Stimulated activated CD8-positive, alpha-beta memory T cell treated with anti-CD3 and anti-CD28 coated beads, Interleukin-2, amount 100 ng/mL, for 1 hour (primary cell): Measurements from ENCODE around the gene RTP4.

ENCODE experiments used
- DNase-seq, 2 donors: peaks; one replicate each; pipeline ENCODE4 v3.0.0-alpha.2; 2020; ENCODE audit warnings: low read depth in 2 of 2

Gene RTP4

DNA sequence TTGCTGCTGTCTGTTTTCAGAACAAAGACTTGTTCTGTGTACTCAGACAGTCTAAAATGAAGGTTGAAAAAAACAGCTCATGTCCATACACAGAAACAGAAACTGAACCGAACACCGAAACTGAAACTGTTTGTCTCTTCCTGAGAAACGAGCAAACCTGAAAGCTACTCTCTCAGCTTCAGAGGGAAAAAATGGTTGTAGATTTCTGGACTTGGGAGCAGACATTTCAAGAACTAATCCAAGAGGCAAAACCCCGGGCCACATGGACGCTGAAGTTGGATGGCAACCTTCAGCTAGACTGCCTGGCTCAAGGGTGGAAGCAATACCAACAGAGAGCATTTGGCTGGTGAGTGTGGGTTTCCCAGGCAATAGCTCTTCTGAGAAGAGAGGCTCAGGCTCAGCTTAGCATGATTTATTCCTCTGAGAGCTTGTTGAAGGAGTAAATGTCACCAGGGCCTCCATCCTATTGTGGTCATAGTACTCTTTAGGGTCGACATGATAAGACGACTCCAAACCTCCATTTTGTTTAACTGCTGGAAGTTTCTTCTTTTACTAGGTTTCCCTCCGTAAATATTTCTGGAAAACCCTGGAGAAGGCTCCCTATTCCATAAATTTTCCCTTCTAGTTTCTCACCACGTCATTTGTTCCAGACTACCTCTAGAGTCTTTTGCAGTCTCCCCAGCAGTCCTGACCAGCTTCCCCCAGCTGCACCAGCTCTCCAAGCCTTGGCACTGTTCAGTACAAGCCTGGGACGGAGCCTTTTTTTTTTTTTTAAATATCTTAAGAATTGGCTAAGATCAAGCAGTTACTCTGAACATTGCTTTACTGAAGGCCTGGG lies at the start of gene RTP4:
Gene RTP4 (plus strand): TSS at position 135 of the 838 bp plus-strand sequence. CDS start 57 bp downstream, at position 192.
- peak in 1 of 2 donors; percentile 3 for DNase-seq

GRCh38 chr3:187318819-187319616 lies 49.2 kb upstream of the RTP4 start:
- DNase-seq, result peak in 1 of 2 donors; percentile 13

- DNase-seq, result peak in 1 of 2 donors; percentile 3
Observed at GRCh38 chr3:187319699-187320302, 48.4 kb upstream of the RTP4 start.

- DNase-seq, result no peak
Observed at GRCh38 chr3:187321766-187322165, 46.4 kb upstream of the RTP4 start.

GRCh38 chr3:187322291-187322690 lies 45.9 kb upstream of the RTP4 start:
- no peak for DNase-seq

GRCh38 chr3:187323091-187323490 lies 45.1 kb upstream of the RTP4 start:
- DNase-seq, result no peak

DNA sequence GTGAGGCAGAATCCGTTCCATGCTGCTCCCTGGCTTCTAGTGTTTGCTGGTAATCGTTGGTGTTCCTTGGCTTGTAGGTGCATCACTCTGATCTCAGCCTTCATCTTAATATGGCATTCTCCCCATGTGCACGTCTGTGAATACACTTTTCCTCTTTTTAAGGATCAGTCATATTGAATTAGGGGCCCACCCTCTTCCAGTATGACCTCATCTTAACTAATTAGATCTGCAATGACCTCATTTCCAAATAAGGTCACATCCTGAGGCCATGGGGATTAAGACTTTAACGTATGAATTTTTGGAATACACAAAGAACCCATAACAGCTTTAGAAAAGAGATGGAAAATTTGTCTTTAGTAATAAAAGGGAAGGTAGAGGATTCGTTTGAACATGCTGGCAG lies 42.6 kb upstream of the RTP4 start:
- DNase-seq, result no peak

- DNase-seq, result no peak
Observed at GRCh38 chr3:187327845-187328244, 40.3 kb upstream of the RTP4 start.

DNA sequence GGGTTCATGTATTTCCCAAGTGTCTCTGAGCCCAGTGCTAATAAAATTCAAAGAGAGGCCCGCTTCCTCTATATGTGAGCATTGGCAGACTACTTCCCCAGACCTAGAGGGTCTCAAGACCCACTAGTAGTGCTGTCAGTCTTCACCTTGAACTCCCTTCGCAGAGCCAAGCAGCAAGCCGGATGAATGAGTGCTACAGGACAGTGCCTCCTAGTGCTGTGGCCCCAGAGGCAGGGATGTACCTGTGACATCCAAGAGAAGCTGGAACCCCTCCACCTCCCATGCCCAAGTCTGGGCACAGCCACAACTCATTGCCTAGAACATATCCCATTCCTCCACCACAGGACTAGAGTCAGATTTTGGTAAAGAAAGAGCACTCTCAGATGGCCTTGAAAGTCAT lies 39.5 kb upstream of the RTP4 start:
- no peak for DNase-seq

- no peak for DNase-seq
Observed at GRCh38 chr3:187334904-187335303, 33.3 kb upstream of the RTP4 start.

DNA sequence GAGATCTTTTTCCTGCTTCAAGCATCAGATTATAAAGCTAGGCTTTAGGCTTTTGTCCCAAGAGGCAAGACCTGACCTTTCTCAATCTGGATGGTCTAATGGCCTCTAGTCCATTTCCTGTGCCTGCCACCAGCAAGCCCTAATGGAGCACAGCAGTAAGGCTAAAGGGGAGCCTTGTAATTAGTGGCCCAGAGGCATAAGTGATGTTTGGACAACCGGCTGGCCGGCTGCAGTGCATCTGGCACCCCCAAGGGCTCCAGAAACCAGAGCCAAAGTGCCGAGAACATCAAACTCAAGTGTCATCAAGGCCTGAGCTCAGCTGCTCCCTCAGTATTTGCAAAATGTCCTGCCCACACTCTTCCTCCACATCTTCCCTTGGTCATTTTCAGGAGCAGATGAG lies 31.9 kb upstream of the RTP4 start:
- no peak for DNase-seq

DNA sequence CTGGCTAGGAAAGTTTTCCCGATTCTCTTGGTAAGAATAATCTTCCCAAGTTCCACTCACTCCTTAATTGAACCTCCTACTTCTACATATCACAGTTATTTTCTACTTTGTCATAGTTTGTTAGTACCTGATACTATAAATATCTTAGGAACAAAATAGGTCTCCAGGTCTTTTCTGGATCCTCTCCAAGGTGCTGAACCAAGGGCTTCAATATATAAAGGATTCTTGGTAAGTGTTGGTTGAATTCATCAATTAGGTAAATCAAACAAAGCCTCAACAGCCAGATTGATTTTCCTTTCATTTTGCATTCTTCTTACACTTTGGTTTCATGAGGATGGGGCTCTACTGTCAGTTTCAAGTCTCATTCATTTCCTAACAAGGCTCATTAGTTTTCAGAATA lies 27.6 kb upstream of the RTP4 start:
- DNase-seq, result no peak

DNA sequence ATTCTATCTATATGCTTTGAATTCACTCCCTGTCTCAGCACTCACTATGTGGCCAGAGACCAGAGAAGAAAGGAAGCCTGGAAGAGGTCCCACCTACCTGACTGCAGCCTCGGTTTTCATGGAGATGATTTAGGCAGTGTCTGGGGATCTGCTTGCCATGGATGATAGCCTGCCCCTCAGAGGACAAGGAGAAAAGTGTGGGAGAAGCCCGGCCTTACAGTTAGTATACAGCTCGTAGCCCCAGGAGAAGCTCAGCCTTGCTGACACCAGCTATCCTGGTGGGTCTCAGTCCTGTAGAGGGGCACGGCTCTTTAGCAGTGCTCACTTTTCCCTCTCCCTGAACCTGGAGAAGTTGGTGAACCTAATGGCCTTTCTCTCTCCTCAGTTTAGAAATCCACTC lies 25.9 kb upstream of the RTP4 start:
- DNase-seq, result no peak

DNA sequence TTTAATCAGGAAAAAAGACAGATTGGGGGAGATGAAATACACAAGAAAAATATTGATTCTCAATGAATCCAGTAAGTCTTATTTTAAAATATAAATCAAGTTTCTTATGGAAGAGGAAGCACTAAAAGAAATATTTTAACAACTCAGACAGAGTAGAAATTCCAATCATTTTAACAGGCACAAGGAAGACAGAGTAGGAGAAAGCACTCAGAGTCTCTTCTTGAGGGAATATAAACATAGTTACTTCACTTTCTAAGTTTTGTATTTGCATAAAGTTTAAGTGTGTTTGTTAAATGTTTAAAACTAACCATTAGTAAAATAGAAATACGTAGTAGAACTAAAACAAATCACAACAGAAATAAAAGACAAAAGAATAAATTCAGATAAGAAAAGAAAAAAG lies 24.5 kb upstream of the RTP4 start:
- DNase-seq, result no peak

DNA sequence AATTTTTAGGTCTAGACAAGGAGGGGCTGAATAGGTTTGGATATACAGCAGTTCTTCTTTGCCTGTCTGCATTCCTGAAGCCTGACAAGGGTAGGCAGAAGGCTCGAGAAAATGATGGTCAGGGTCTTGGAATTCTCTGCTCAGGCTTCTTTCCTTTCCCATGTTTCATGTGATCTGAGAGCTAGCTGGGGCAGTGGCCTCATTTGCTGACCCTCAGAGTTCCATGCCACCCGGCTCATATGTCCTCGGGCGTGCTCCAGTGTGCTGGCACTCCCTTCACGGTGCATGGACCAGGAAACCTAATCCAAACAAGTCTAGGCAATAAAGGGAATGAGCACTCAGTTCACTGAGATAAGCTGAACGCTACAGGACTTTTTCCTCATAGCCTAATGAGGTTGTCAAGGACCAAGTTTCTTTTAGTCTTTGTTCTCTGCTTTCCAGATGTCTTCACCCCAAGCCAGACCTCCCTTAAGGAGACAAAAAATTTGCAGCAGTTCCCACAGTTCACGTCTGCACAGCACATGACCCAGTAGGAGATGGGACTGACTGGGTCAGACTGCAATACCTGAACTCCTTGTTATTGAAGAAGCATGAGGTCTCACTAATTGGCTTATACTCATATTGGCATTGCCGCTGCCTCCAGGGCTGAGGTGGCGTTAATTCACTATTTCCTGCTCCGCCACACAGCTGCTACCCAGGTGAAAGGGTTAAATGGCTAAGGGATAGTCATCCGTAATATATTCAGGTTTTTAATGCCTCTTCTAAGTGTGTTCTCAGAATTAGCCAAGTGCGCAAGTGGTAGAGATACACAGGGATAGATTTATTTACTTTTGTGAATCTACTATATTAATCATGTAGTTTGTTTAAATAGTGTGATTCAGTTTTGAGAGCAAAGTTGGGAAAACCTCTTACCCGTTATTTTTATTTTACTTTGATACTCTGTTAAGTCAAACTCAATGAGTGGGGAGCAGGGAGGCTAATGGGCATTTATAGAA lies 15.3 kb upstream of the RTP4 start:
- DNase-seq, result no peak

GRCh38 chr3:187358068-187358467 lies 10.1 kb upstream of the RTP4 start:
- DNase-seq, result no peak

GRCh38 chr3:187359798-187360486 lies 8.2 kb upstream of the RTP4 start:
- DNase-seq, result no peak

- DNase-seq, result no peak
Observed at GRCh38 chr3:187360596-187360995, 7.6 kb upstream of the RTP4 start.

- no peak for DNase-seq
Observed at GRCh38 chr3:187361835-187362234, 6.3 kb upstream of the RTP4 start.

DNA sequence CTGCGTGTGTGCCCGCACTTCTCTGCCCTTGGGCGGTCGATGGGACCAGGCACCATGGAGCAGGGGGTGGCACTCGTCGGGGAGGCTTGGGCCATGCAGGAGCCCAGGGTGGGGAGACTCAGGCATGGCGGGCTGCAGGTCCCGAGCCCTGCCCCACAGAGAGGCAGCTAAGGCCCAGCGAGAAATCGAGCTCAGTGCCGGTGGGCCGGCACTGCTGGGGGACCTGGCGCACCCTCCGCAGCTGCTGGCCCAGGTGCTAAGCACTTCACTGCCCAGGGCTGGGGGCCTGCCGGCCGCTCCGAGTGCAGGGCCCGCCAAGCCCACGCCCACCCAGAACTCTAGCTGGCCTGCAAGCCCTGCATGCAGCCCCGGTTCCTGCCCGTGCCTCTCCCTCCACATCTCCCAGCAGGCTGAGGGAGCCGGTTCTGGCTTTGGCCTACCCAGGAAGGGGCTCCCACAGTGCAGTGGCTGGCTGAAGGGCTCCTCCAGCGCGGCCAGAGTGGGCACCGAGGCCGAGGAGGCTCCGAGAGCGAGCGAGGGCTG lies 553 bp upstream of the RTP4 start:
- no peak for DNase-seq

DNA sequence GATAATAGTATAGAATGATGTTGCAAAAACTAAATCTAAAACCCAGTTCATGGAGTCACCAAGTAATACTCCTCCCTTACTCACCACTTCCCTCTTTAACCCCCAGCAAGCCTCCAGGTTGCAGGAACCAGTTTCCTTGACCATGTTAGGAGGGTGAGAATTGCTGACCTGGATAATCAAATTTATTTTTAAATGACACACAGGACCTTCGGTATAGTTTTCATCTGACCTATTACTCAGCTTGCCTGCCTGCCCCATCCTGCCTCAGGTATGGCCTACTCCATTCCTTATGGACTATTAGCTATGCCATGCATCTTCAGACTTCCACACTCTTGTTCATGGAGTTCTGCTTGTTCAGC lies 883 bp downstream of the RTP4 start:
- DNase-seq, result no peak
